GM12872 (cell line): ENCODE data around the gene HECTD4.

ENCODE experiments used
- CTCF ChIP-seq: IDR thresholded peaks from 3 replicates; pipeline ENCODE4 v1.5.1; 2011; ENCODE audit warnings: low read depth, mild to moderate bottlenecking, low read length, moderate library complexity; ENCODE audit not compliant: insufficient read depth

HECTD4 gene

DNA sequence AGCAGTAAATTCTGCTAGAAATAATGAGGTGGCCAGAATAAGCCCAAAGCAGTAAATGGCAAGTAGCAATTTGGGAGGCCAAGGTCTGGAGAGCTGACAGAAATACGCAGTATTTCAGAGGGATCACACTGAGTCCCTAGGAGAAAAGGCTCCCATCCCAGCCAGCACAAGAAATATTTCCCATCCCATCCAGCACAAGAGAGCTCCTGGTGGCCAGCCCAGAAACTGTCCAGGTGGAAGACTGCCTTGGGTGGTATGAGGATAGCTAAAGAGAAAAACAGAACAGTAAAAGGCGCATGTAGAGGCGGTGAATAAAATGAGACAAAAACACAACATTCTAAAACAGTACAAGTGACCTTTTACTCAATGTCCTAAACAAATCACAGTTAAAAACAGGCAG is 120.7 kb downstream of the HECTD4 start:
- no peak for TF ChIP-seq CTCF

DNA sequence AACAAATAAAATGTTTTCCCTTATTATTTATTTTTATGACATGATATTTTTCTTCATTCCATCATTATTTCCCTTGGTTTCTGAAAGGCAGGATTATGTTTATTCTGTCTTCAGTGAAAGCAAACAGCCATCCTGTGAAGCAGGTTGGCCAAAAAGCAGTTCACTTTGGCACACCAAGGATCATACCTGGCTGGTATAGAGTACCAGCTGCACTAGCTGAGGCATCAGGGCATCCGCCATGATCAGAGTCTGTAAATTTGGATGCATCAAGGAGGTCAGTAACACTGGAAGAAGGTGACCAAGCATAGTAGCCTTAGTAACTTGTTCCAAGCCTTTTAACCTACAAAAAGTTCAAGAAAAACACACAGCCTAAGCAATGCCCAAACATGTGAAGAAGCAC is 123.3 kb downstream of the HECTD4 start:
- TF ChIP-seq CTCF, result no peak

- no peak for TF ChIP-seq CTCF
Measured at GRCh38 chr12:112256780-112257179, 125.5 kb downstream of the HECTD4 start.

DNA sequence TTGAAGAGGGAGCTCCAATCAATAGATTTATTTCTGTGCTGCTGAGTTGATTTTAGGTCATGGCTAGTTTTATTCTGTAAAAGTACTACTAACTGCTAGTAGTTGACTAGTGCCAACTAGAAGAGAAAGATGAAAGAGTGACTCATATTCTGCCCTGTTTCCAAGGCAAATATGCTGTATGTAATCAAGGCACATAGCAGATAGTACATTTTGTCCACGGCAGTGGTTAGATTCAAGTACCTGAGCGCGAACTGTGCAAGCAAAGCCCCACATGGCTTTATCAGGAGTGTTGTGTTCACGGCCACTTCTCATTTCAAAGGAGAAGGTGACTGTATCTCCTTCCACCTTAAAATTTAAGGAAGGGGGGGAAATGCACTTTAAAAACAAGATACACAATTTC is 130.0 kb downstream of the HECTD4 start:
- no peak for TF ChIP-seq CTCF

DNA sequence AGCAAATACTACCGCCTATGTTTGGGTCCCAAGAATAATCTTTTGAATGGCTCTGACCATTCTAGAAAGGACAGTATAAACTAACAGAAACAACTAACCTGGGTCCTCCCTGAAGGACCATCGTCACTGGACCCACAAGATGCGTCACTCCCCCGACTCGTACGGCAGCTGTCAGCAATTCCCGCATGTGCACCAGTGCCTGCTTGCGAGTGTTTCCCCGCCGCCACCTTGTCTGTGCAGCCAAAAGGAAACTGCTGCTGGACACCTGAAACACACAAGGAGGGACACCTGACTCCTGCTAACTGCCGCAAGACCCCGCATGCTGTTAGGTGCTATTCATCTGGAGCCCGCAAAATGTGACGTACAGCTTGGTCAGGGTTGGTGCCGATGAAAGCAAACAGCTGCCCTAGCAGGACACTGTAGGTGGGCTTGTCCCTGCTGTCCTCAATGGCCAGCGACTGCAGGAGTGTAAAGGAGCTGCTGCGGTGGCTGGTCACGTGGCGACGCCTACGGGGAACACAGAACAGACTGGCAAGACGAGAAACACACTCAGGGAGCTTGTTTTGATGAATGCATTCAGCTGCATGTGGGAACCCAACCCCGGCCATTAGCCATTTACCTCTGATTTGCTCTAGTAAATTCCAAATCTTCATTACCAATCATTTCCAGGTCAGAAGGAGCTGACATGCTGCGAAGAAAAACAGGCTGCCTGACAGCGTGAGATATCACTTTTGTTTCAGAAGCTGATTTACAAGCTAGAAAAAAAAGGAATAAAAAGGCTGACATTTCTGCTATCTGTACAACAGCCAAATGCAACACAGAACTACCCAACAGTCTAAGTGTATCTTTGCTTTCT is 138.7 kb downstream of the HECTD4 start:
- TF ChIP-seq CTCF, result no peak

GRCh38 chr12:112241176-112241575 is 141.1 kb downstream of the HECTD4 start:
- TF ChIP-seq CTCF, result no peak

GRCh38 chr12:112239881-112240280 is 142.3 kb downstream of the HECTD4 start:
- no peak for TF ChIP-seq CTCF
